HG02973 (cell line): ENCODE results near the gene DHX9.
"Not testable (repeated sequence)": the region's sequence is repeated elsewhere in the genome, so short reads cannot be mapped to it uniquely, and the experiment has no call there.

Experiments used
- ATAC-seq: cut with Tn5 transposase; IDR thresholded peaks from one replicate; pipeline ENCODE4 v1.9.1; 2021; ENCODE audit warnings: moderate library complexity; ENCODE audit not compliant: unreplicated experiment

Gene DHX9

DNA sequence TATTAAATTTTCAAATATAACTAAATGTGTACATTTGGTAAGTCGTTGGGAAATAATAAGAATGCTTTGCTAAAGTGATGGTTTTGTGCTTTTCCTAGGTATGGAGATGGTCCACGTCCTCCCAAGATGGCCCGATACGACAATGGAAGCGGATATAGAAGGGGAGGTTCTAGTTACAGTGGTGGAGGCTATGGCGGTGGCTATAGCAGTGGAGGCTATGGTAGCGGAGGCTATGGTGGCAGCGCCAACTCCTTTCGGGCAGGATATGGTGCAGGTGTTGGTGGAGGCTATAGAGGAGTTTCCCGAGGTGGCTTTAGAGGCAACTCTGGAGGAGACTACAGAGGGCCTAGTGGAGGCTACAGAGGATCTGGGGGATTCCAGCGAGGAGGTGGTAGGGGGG lies 47.8 kb downstream of the DHX9 start:
- no peak for ATAC-seq

DNA sequence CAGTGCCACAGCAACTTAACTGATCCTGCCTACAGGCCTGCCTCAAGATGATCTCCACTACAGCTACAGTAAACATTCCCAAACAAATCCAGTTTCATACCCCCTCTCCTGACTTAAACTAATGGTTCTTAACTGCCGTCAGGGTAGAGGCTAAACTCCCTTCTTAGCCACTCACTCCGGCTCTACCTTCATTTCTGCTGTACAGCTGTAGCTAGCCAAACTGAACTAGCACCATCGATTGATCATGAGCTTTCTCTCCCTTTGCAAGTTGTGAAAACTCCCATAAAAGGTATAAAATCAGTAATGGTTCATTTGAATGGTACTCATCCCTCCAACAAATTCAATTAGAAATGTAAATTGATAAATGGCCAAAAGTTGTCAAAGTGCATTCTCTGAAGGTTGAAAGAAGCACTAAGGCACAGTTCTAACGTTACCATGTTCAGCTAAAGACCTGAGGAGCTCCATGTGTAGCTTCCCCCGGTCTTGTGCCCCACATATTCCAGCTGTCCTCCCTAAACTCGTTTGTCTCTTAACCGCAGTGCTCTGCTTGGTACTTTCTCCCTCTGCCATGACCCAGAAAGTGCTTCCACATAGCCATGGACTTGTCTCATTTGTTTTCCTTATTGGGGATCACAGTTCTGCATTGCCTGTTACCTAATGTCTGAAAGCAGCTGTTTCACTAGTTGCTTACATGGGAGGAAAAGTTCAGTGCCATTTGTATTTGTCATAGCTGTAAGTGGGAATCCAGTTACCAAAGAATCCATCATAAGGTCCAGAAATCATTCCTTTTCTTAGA lies 49.8 kb downstream of the DHX9 start:
- ATAC-seq = no peak

DNA sequence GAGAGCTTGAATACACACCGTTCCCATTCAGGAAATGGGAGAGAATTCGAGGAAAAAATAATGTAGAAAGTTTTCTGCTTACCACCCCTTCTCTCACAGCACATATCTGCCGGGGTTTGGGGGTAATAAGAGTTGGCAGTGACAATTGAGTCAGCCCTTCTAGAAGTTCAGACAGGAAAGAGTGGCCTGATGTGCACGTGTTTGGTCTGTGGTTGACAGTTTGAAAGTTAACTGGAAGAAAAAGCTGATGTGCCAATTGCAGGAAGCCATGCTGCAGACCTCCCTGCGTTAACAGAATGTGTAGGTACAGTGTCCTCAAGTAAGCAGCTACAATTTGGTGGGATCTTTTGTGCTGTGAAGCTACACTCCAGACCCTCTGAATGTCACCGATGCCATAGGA lies 50.9 kb downstream of the DHX9 start:
- ATAC-seq = no peak

DNA sequence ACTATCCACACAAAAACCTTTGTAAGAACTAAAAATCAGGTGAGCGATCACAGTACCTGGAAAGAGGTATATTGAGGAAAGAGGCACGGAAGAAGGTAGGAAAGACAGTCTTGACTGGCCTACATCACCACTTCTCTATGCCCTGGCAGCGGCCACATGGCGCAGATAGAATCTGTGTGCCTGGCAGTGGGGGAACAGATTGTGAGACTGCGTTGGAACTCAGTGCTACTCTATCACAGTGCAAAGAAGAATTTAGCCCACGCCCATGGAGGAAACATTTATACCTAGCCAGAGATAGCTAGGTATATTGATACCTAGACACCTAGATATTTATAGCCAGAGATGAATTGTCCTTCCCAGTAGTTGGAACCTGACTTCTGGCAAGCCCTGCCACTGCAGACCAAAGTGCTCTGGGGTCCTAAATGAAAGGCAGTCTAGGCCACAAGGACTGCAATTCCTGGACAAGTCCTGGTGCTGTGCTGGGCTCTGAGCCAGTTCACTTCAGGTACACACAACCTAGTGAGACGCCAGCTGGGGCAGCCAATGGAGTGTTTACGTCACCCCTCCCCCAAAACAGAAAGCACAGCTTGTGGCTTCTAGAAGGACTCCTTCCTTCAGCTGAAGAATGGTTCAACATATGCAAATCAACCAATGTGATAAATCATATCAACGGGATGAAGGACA lies 51.9 kb downstream of the DHX9 start:
- no peak for ATAC-seq

DNA sequence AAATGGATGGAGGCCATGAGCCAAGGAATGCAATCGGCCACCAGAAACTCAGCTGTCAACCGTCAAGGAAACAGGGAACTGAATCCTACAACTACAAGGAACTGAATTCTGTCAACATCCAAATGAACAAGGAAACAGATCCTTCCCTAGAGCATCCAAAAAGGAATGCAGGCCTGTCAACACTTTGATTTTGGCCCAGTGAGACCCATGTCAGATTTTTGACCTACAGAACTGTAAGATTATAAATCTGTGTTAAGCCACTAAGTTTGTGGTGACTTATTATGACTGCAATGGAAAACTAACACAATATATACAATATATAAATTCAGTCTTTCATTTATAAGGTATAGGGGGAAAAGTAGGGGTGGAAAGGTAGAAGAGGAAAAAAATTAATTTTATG lies 58.5 kb downstream of the DHX9 start:
- no peak for ATAC-seq

DNA sequence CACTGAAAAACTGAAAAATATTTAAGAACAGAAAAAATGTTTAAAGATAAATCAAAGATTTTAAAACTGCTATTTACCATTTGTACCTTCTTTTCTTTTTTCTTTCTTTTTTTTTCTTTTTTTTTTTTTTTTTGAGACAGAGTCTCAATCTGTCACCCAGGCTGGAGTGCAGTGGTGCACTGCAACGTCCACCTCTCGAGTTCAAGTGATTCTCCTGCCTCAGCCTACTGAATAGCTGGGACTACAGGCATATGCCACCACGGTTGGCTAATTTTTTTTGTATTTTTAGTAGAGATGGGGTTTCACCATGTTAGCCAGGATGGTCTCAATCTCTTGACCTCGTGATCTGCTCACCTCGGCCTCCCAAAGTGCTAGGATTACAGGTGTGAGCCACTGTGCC lies 62.8 kb downstream of the DHX9 start:
- not testable (repeated sequence) for ATAC-seq

DNA sequence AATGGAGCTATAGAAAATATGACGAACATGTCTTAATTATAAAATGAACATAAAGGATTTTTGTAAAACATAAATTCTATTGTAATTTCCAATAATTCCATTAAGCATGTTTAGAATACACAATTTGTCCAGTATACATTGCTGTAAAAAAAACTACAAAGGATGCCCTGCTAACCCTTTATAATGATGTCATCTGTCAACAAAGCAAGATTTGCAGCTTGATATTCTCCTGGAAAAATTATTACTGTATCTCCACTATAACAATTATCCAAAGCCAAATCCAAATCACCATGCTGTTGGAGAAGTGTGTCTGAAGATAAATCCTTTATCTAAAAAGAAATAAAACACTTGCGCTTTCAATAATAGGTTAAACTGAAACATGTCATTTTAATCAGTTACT lies 66.2 kb downstream of the DHX9 start:
- ATAC-seq = no peak

DNA sequence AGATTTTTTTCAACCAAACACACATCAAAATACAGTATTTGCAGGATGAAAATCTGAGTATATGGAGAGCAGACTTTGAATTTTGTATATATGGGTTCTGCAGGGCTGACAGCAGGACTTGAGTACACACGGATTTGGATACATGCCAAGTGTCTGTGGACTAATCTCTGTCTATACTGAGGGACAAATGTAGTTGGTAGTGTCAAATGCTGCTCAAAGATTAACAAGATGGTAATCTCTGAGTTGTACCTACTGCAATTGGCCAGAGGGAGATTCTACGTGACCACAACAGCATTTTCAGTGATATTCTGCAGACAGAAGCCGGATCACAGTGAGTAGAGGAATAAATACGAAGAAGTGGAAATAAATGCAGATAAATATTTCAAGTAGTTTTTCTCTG lies 70.4 kb downstream of the DHX9 start:
- ATAC-seq = no peak

DNA sequence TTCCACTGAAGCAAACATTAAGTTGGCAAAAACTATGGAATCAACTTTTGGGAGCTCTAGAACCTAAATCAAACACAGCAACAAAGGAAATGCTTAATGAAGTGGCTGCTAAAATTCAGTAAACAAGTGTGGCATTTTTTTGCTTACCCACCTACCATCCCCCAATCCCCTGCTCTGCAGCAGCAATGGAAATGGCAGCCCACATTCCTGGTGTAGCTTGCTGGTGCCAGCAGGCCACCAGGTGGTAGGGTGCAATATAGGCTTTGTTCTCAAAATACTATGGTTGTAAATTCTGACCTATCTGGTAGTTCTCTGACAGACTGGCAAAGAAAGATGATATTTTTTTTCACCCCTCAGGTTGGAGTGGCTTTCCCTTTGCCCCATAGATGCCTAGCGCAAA lies 71.0 kb downstream of the DHX9 start:
- no peak for ATAC-seq

DNA sequence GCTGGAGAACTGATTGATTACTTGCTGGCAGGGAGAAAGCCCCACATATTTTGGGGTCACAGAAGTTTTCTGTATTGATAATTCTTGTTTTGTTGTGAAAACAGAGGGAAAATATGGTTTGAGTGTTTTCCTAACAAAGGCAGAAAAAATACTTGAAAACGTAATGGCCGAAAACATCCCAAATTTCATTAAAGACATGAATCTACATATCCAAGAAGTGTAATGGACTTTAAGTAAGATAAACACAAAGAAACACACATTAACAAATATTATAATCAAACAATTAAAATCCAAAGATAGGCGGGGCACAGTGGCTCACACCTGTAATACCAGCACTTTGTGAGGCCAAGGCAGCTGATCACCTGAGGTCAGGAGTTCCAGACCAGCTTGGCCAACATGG lies 74.3 kb downstream of the DHX9 start:
- ATAC-seq = no peak

DNA sequence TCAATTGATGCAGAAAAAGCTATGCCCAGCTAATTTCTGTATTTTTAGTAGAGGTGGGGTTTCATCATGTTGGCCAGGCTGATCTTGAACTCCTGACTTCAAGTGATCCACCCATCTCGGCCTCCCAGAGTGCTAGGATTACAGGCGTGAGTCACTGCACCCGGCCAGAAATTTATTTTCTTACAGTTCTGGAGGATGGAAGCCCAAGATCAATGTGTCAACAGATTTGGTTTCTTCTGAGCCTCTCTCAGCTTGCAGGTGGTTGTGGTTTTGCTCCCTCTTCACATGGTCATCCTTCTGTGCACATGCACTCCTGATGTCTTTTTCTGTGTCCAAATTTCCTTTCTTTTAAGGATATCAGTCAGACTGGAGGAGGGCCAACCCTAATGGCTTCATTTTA lies 78.2 kb downstream of the DHX9 start:
- ATAC-seq = no peak

DNA sequence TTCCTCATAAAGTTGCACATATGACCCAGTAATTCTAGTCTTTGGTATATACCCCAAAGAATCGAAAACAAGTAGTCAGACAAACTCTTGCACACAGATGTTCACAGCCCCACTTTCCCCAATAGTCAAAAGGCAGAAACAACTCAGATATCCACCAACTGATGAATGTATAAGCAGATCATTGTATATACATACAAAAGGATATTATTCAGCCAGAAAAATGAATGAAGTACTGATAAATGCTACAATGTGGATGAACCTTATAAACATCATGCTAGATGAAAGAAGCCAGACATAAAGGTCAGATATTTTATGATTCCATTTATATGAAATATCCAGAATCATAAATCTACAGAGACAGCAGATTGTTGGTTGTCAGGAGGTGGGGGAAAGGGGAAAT lies 86.5 kb downstream of the DHX9 start:
- ATAC-seq = no peak

DNA sequence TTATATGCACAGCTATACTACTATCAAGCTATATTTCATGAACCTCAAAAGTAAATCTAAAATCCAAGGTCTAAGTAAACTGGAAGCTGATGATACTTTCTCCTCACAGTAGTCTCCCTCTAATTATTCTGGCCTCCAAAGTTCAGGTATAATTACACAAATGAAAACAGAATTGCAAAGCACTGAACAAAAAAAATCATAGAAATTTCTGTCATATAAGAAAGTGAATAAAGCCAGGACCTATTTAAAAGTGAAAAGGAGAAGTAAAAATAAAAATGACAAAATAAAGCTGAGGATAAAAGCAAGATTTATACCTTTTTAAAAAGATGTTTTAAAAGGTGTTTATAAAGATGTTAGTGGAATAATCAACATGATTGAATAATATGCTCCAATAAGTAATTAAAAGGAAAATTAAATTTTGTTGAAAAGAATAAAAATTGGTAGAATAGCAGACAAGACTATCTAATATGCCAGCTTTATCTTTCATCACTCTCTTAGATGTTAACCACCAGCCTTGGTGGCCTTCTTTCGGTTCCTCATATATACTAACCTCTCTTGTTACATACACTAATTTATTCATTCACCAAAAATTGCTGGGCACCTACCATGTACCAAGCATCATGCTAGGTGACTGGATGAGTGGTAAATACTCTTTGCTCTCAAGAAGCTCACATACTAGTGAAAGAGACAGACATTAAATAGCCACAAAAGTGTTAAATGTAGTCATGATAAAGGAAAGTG lies 88.7 kb downstream of the DHX9 start:
- ATAC-seq = no peak

DNA sequence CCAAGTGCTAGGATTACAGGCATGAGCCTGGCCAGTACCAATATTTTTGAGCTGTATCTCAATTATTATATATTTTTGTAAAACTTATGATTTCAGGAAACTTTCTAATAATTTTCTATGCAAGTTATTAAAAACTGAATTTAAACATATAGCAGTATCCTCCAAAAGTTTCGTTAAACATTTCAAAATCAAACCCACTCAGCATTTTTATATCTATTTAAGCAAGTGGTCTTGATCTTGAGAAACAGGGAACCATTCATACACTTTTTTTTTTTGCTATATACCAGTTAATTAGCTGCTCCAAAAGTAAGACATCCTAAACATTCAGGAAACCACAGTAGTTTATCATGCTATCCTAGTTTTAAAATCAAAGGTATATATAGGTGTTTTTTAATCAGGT lies 91.8 kb downstream of the DHX9 start:
- no peak for ATAC-seq

DNA sequence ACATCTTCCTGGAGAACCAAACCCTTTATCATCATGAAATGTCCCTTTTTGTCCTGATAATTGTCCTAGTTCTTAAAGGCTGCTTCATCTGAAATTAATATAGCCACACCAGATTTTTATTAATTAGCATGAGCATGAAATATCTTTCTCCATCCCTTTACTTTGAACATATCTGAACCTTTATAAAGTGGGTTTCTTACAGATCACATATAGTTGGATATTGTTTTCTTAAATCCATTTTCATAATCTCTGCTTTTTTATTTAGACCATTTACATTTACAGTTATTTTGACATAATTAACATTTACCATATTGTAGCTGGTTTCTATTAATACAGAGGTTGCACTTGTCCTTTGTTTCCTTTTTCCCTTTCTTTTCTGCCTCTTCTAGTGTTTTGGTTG lies 96.6 kb downstream of the DHX9 start:
- ATAC-seq = no peak
